Endothelial cell of umbilical vein (primary cell): Measurements from ENCODE around the gene AUTS2. TPM values are rescaled to one million over a fixed set of nuclear protein-coding genes. Genes with fewer than 3 reads are reported as not detected.

Experiments used
- BruUV-seq: library from RNA; stranded (reverse); fragments of 400-500 nt; replicated peaks from 2 replicates; lab custom pipeline; 2021; lab: Mats Ljungman, UMichigan
- CTCF ChIA-PET: fragments of 300-600, 350-600 bp; sonication (Branson Sonifier 250); formaldehyde crosslinking; loops from one replicate; lab custom pipeline; 2021; ENCODE audit warnings: antibody characterized with exemption, inconsistent platforms; lab: Charles Lee
- POLR2A ChIA-PET: fragments of 300-600, 350-600 bp; sonication (Branson Sonifier 250); formaldehyde crosslinking; loops from one replicate; lab custom pipeline; 2021; ENCODE audit warnings: antibody characterized with exemption, inconsistent platforms; lab: Charles Lee
- DNase-seq: peaks from one replicate; pipeline ENCODE4 v3.0.0-alpha.2; 2011; ENCODE audit warnings: low read depth, low spot score
- FAIRE-seq: peaks from 2 replicates; lab custom pipeline; 2011; peaks lifted over from hg19 to GRCh38; lab: Jason Lieb, UNC
- H2AFZ ChIP-seq: 2 replicates; pipeline ENCODE4 v1.6.0; 2012; ENCODE audit warnings: low read depth, low read length, control low read depth, inconsistent platforms
- H3K27ac ChIP-seq: 2 replicates; pipeline ENCODE4 v1.5.1; 2011; ENCODE audit warnings: low read depth, mild to moderate bottlenecking, control low read depth, low read length, moderate library complexity; ENCODE audit not compliant: insufficient read depth
- H3K27me3 ChIP-seq, 2 experiments: 2 replicates each; pipeline versions ENCODE4 v1.6.0 to v1.6.1; 2011; ENCODE audit warnings: low read length in 2 of 2, mixed read lengths in 1 of 2; ENCODE audit not compliant: control insufficient read depth in 2 of 2, insufficient read depth in 2 of 2
- H3K36me3 ChIP-seq, 2 experiments: 2 replicates in 1 of 2; 3 replicates in 1 of 2; pipeline ENCODE4 v1.5.1; 2011; ENCODE audit warnings: low read length in 2 of 2, mild to moderate bottlenecking in 1 of 2, moderate library complexity in 1 of 2; ENCODE audit not compliant: control insufficient read depth in 2 of 2, insufficient read depth in 2 of 2; ENCODE audit errors: extremely low read depth in 1 of 2
- H3K4me1 ChIP-seq: 3 replicates; pipeline ENCODE4 v1.5.1; 2011; ENCODE audit warnings: mild to moderate bottlenecking, low read length; ENCODE audit not compliant: control insufficient read depth, insufficient read depth; ENCODE audit errors: extremely low read depth
- H3K4me2 ChIP-seq: 2 replicates; pipeline ENCODE4 v1.6.1; 2011; ENCODE audit warnings: low read length, control low read depth, mixed read lengths; ENCODE audit not compliant: insufficient read depth
- H3K4me3 ChIP-seq, 3 experiments: fragments of 200-600 bp in 1 of 3; sonication (generic), shearing (Covaris generic) in 1 of 3; replicated peaks in 1 of 3; 2 replicates each; pipeline ENCODE4 v1.5.1; 2011 to 2016; ENCODE audit warnings: control low read depth in 3 of 3, low read length in 3 of 3, mild to moderate bottlenecking in 2 of 3, inconsistent platforms in 1 of 3, low read depth in 1 of 3, moderate library complexity in 1 of 3; ENCODE audit not compliant: insufficient read depth in 1 of 3
- H3K79me2 ChIP-seq: 2 replicates; pipeline ENCODE4 v1.6.0; 2012; ENCODE audit warnings: low read length, inconsistent platforms; ENCODE audit not compliant: control insufficient read depth, insufficient read depth
- H3K9ac ChIP-seq: replicated peaks from 2 replicates; pipeline ENCODE3; 2011; ENCODE audit warnings: low read length, control low read depth; ENCODE audit not compliant: insufficient read depth; ENCODE audit errors: extremely low read depth
- H3K9me1 ChIP-seq: replicated peaks from 3 replicates; pipeline ENCODE4 v1.6.0; 2011; ENCODE audit warnings: mild to moderate bottlenecking, low read length; ENCODE audit not compliant: control insufficient read depth, insufficient read depth; ENCODE audit errors: extremely low read depth
- H3K9me3 ChIP-seq: replicated peaks from 2 replicates; pipeline ENCODE4 v1.5.1; 2012; ENCODE audit warnings: low read length, inconsistent platforms; ENCODE audit not compliant: control insufficient read depth, insufficient read depth
- H4K20me1 ChIP-seq: replicated peaks from 2 replicates; pipeline ENCODE3; 2011; ENCODE audit warnings: mild to moderate bottlenecking, low read length; ENCODE audit not compliant: control insufficient read depth, insufficient read depth; ENCODE audit errors: extremely low read depth
- CTCF ChIP-seq, 2 donors: IDR thresholded peaks; 1 replicate in 1 of 2; 2 replicates in 1 of 2; pipeline ENCODE4 v1.5.1; 2011; ENCODE audit warnings: low read length in 2 of 2, mild to moderate bottlenecking in 2 of 2, moderate library complexity in 2 of 2, control low read depth in 1 of 2, inconsistent platforms in 1 of 2, low read depth in 1 of 2; ENCODE audit not compliant: insufficient read depth in 1 of 2; ENCODE audit errors: extremely low read depth in 1 of 2
- EZH2 ChIP-seq: IDR thresholded peaks from 2 replicates; pipeline ENCODE4 v1.6.1; 2012; ENCODE audit warnings: borderline replicate concordance, low read depth, mild to moderate bottlenecking, moderate library complexity, low read length, inconsistent platforms; ENCODE audit not compliant: severe bottlenecking
- FOS ChIP-seq: IDR thresholded peaks from 2 replicates; pipeline ENCODE4 v1.6.1; 2011; ENCODE audit warnings: mild to moderate bottlenecking, low read length, moderate library complexity, borderline replicate concordance; ENCODE audit not compliant: insufficient read depth
- GATA2 ChIP-seq: IDR thresholded peaks from 2 replicates; pipeline ENCODE4 v1.7.0; 2011; ENCODE audit warnings: low read depth, mild to moderate bottlenecking, moderate library complexity, mixed read lengths, low read length; ENCODE audit not compliant: insufficient read length, insufficient read depth
- JUN ChIP-seq: IDR thresholded peaks from 2 replicates; pipeline ENCODE4 v1.6.1; 2011; ENCODE audit warnings: borderline replicate concordance, low read depth; ENCODE audit not compliant: insufficient read length, insufficient read depth
- MAX ChIP-seq: IDR thresholded peaks from 2 replicates; pipeline ENCODE4 v1.6.1; 2011; ENCODE audit not compliant: insufficient read depth, insufficient read length
- MYC ChIP-seq: IDR thresholded peaks from one replicate; pipeline ENCODE4 v1.6.1; 2011; ENCODE audit warnings: mild to moderate bottlenecking, low read depth, low read length
- POLR2A ChIP-seq: IDR thresholded peaks from 2 replicates; pipeline ENCODE4 v1.6.1; 2012; ENCODE audit warnings: low read depth, mild to moderate bottlenecking, control low read depth, low read length
- POLR2AphosphoS5 ChIP-seq: IDR thresholded peaks from 2 replicates; pipeline ENCODE4 v1.6.1; 2012; ENCODE audit warnings: low read depth, mild to moderate bottlenecking, control low read depth, low read length, moderate library complexity; ENCODE audit not compliant: insufficient read depth
- dilution Hi-C: fragments of 300-500 bp; cut with MboI; formaldehyde crosslinking; loops from one replicate; pipeline ENCODE4 v1.15.0; 2019; ENCODE audit warnings: low sequenced_read_pairs; ENCODE audit not compliant: extremely low pct_ligation_motif_present
- intact Hi-C: fragments of 100-400 bp; cut with micrococcal nuclease; formaldehyde crosslinking; loops from one replicate; pipeline ENCODE4 v1.10.0; 2022
- polyA plus RNA-seq, 4 experiments: library from polyadenylated mRNA; depleted of rRNA in 3 of 4; stranded (reverse) in 3 of 4; unstranded in 1 of 4; fragments of >200 nt; gene quantifications; 2 replicates each; pipeline versions ENCODE4 v1.2.1 to v1.2.3, GENCODE V29; 2011 to 2012; ENCODE audit warnings: missing spikeins in 1 of 4
- total RNA-seq: library from RNA; stranded (reverse); gene quantifications from 2 replicates; pipeline ENCODE4 v1.2.3, GENCODE V29; 2021

The AUTS2 gene
- total and polyA plus RNA-seq, 2 donors (not counting 3 experiments of a cell fraction or from before 2014, with no cell fraction given): 0.59 to 8.0 TPM

- H2AFZ ChIP-seq: no peak overlapping the region
- no peaks in the 10 kb centered on the region for H3K4me1 ChIP-seq
- DNase-seq (no peak), FAIRE-seq (no peak)
- no peaks in the 10 kb centered on the region for H3K36me3 ChIP-seq
- H3K9me1 ChIP-seq: no peaks in the 10 kb centered on the region
- no peaks in the 10 kb centered on the region for H3K9me3 ChIP-seq
- no peaks in the 10 kb centered on the region for H4K20me1 ChIP-seq
- H3K27me3 ChIP-seq: no peaks in the 10 kb centered on the region
- dilution Hi-C loops (no loop called here), intact Hi-C loops (no loop called here)
- no peak overlapping the region for H3K4me2 ChIP-seq
- no peak overlapping the region for H3K27ac ChIP-seq
- no peak overlapping the region for H3K9ac ChIP-seq
- no peaks in the 10 kb centered on the region for H3K79me2 ChIP-seq
- BruUV-seq: no TSS peak
- CTCF ChIA-PET: no interaction called here
- TF ChIP-seq MYC (no peak), GATA2 (no peak), POLR2AphosphoS5 (no peak), POLR2A (no peak), CTCF (IDR thresholded peaks at IDR 0.05; ENCODE audit: extremely low read depth in 1 of 2, insufficient read depth in 1 of 2, low read depth in 1 of 2, low read length in 2 of 2) (no peak), FOS (no peak), MAX (no peak), JUN (no peak), EZH2 (no peak)
- POLR2A ChIA-PET: no interaction called here
- no peak overlapping the region for H3K4me3 ChIP-seq
These were observed 946.9 kb downstream of the AUTS2 start for GRCh38 chr7:70545214-70545613.
